ENCODE data around the gene NKD2. TPM values are rescaled to one million over a fixed set of nuclear protein-coding genes. Genes with fewer than 3 reads are reported as not detected.
"Not testable (repeated sequence)": the region's sequence is repeated elsewhere in the genome, so short reads cannot be mapped to it uniquely, and the experiment has no call there.

Gene NKD2
- total RNA-seq, 4 donors from 2014 or later, result 0.78 to 3.2 (median 1.6) TPM

- H3K4me1 ChIP-seq, result no peaks in the 10 kb centered on the region
- intact Hi-C loops (cut with DNase I), result no loop called here
- H3K9me3 ChIP-seq, result no peaks in the 10 kb centered on the region
- no peak overlapping the region for H3K4me3 ChIP-seq (replicated peaks in 1 of 3)
- no peaks in the 10 kb centered on the region for H3K36me3 ChIP-seq
- H3K27me3 ChIP-seq, result no peaks in the 10 kb centered on the region
- DNase-seq, result no peak
- 81 to 86% methylated on average over 31 to 34 of the region's 37 CpGs for WGBS, 2 donors
- no peak overlapping the region for H3K27ac ChIP-seq
- TF ChIP-seq CTCF (IDR thresholded peaks at IDR 0.05), result no peak
- TF ChIP-seq POLR2A (IDR thresholded peaks at IDR 0.05), result no peak
Measured at GRCh38 chr5:1019001-1019905, 10.7 kb downstream of the NKD2 start.

GRCh38 chr5:1020452-1020961 lies 11.9 kb downstream of the NKD2 start:
- intact Hi-C loops (cut with DNase I), result no loop called here
- Histone ChIP-seq H3K27me3 (no peaks in the 10 kb centered on the region), H3K27ac (no peak overlapping the region), H3K4me3 (replicated peaks in 1 of 3) (no peak overlapping the region), H3K36me3 (no peaks in the 10 kb centered on the region), H3K9me3 (no peaks in the 10 kb centered on the region), H3K4me1 (no peaks in the 10 kb centered on the region)
- no peak for DNase-seq
- TF ChIP-seq POLR2A (IDR thresholded peaks at IDR 0.05), result no peak
- no peak for TF ChIP-seq CTCF (IDR thresholded peaks at IDR 0.05)
- WGBS, 2 donors, result 76 to 77% methylated on average over 16 of the region's 16 CpGs

GRCh38 chr5:1021136-1021968 lies 12.8 kb downstream of the NKD2 start:
- DNase-seq, result no peak
- Histone ChIP-seq H3K27me3 (no peaks in the 10 kb centered on the region), H3K36me3 (no peaks in the 10 kb centered on the region), H3K9me3 (no peaks in the 10 kb centered on the region), H3K4me1 (no peaks in the 10 kb centered on the region), H3K4me3 (replicated peaks in 1 of 3) (no peak overlapping the region), H3K27ac (no peak overlapping the region)
- intact Hi-C loops (cut with DNase I), result no loop called here
- WGBS, 2 donors, result 54 to 61% methylated on average over 9 to 24 of the region's 29 CpGs
- TF ChIP-seq POLR2A (IDR thresholded peaks at IDR 0.05), result no peak
- TF ChIP-seq CTCF (IDR thresholded peaks at IDR 0.05), result no peak

- DNase-seq; H3K27ac ChIP-seq; H3K9me3 ChIP-seq; H3K4me3 ChIP-seq (replicated peaks in 1 of 3); H3K36me3 ChIP-seq; H3K4me1 ChIP-seq; intact Hi-C loops (cut with DNase I); H3K27me3 ChIP-seq: not testable (repeated sequence)
- 73 to 79% methylated on average over 7 to 9 of the region's 9 CpGs for WGBS, 2 donors
Measured at GRCh38 chr5:1021969-1022336, 13.4 kb downstream of the NKD2 start.

GRCh38 chr5:1026700-1027621 lies 18.4 kb downstream of the NKD2 start:
- no peak for TF ChIP-seq POLR2A (IDR thresholded peaks at IDR 0.05)
- no peak for TF ChIP-seq CTCF (IDR thresholded peaks at IDR 0.05)
- DNase-seq, result no peak
- intact Hi-C loops (cut with DNase I), result no loop called here

More at GRCh38 chr5:1026700-1027621, 18.4 kb downstream of the NKD2 start:
- no peaks in the 10 kb centered on the region for H3K27me3 ChIP-seq
- H3K9me3 ChIP-seq, result no peaks in the 10 kb centered on the region
- H3K36me3 ChIP-seq, result no peaks in the 10 kb centered on the region
- 85 to 86% methylated on average over 26 to 27 of the region's 29 CpGs for WGBS, 2 donors
- H3K4me1 ChIP-seq, result no peaks in the 10 kb centered on the region
- H3K4me3 ChIP-seq (replicated peaks in 1 of 3), result no peak overlapping the region
- H3K27ac ChIP-seq, result no peak overlapping the region
